HG02571 (cell line): ENCODE data around the gene SLC39A9.
"Not testable (repeated sequence)": the region's sequence is repeated elsewhere in the genome, so short reads cannot be mapped to it uniquely, and the experiment has no call there.

Source experiments
- ATAC-seq: cut with Tn5 transposase; IDR thresholded peaks from one replicate; pipeline ENCODE4 v1.9.1; 2021; ENCODE audit warnings: mild to moderate bottlenecking, moderate library complexity; ENCODE audit not compliant: unreplicated experiment

SLC39A9 gene

DNA sequence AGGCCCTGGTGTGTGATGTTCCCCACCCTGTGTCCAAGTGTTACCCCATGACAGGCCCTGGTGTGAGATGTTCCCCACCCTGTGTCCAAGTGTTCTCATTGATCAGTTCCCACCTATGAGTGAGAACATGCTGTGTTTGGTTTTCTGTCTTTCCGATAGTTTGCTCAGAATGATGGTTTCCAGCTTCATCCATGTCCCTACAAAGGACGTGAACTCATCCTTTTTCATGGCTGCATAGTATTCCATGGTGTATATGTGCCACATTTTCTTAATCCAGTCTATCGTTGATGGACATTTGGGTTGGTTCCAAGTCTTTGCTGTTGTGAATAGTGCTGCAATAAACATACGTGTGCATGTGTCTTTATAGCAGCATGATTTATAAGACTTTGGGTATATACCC lies 17.6 kb downstream of the SLC39A9 start:
- not testable (repeated sequence) for ATAC-seq

DNA sequence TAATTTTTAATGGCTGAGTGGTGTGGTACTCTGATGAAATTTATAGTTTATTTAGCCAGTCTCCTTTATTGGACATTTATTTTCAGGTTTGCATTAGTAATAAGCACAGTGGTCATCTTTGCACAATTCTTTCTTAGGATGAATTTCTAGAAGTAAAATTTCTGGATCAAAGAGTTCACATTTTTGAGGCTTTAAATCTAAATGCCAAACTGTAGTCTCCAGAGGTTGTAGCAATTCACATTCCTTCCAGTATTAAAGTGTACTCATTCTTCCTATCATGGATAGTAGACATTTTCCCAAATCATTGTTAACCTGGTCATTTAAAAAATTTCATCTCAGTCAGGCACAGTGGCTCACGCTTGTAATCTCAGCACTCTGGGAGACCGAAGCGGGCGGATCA lies 24.8 kb downstream of the SLC39A9 start:
- ATAC-seq: no peak

GRCh38 chr14:69424149-69424923 lies 25.8 kb downstream of the SLC39A9 start:
- no peak for ATAC-seq

- ATAC-seq: no peak
These were observed 29.1 kb downstream of the SLC39A9 start for GRCh38 chr14:69427596-69427995.

DNA sequence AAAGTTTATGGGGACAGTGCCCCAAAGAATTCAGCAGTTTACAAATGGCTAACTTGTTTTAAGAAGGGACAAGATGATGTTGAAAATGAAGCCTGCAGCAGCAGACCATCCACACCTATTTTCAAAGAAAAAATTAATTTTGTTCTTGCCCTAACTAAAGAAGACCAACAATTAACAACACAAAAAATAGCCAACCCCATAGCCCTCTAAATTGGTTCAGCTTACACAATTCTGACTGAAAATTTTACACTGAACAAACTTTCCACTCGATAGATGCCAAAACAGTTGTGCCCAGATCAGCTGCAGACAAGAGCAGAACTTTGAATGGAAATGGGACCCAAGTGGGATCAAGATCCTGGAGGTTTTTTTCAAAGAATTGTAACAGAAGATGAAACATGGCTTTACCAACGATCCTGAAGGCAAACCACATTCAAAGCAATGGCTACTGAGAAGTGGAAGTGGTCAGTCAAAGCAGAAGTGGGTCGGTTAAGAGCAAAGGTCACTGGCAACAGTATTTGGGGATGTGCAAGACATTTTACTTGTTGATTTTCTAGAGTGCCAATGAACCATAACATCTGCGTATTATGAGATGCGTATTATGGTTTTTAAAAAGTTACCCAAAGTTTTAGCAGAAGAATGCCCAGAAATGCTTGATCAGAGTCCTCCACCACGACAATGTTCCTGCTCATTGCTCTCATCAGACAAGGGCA lies 30.0 kb downstream of the SLC39A9 start:
- no peak for ATAC-seq

DNA sequence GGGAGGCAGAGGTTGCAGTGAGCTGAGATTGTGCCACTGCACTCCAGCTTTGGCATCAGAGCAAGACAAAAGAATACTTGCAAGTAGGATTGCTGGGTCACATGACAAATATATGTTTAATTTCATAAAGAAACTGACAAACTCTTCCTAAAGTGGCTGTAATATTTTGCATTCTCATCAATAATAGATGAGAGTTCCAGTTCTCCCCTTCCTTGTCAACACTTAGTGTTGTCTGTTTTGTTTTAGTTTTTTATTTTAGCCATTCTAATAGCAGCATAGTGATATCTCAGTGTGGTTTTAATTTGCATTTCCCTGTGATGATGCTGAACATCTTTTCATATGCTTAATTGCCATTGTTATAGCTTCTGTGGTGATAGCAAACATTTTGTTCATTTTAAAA lies 31.2 kb downstream of the SLC39A9 start:
- ATAC-seq: no peak

DNA sequence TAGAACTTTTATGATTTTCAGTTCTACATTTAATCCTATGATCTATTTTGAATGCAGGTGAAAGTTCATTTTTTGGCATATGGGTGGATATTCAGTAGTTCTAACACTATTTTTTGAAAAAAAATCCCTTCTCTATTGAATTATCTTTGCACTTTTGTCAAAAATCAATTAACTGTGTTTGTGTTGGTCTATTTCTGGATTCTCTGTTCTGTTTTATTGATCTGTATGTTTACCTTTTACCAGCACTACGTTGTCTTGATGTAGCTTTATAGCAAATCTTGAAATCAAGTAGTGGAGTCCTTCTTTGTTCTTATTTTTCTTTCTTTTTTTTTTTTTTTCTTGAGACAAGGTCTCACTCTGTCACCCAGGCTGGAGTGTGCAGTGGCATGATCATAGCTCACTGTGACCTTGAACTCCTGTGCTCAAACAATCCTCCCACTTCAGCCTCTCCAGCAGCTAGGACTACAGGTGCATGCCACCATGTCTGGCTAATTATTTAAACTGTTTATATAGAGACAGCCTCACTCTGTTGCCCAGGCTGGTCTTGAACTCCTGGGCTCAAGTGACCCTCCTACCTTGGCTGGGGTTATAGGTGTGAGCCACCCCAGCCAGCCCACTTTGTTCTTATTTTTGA lies 31.9 kb downstream of the SLC39A9 start:
- ATAC-seq: no peak

DNA sequence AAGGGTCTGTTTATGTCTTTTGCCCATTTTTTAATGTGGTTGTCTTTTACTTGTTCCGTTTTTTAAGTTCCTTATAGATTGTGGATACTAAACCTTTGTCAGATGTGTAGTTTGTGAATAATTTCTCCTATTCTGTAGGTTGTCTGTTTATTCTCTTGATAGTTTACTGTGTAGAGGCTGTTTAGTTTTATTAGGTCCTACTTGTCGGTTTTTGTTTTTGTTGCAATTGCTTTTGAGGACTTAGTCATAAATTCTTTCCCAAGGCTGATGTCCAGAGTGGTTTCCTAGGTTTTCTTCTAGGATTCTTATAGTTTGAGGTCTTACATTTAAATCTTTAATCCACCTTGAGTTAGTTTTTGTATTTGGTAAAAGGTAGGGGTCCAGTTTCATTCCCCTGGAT lies 33.9 kb downstream of the SLC39A9 start:
- ATAC-seq: no peak

DNA sequence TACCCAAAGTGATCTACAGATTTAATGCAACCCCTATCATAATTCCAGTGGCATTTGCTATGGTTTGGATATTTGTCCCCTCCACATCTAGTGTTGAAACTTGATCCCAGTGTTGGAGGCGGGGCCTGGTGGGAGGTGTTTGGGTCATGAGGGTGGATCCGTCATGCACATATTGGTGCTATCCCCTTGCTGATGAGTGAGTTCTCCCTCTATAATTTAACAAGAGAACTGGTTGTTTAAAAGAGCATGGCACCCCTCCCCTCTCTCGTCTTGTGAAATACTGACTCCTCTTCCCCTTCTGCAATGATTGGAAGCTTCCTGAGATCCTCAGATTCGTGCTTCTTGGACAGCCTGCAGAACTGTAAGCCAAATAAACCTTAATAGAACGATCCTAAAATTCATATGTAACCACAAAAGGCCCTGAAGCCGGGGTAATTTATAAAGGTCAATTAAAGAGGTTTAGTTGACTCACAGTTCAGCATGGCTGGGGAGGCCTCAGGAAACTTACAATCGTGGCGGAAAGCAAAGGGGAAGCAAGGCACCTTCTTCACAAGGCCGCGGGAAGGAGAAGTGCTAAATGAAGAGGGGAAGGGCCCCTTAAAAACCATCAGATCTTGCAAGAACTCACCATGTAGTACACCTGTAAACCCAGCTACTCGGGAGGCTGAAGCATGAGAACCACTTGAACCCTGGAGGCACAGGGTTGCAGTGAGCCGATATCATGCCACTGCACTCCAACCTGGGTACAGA lies 41.2 kb downstream of the SLC39A9 start:
- ATAC-seq: no peak

GRCh38 chr14:69441948-69442347 lies 43.5 kb downstream of the SLC39A9 start:
- peak; percentile 66 for ATAC-seq

GRCh38 chr14:69443296-69443805 lies 44.9 kb downstream of the SLC39A9 start:
- no peak for ATAC-seq

- no peak for ATAC-seq
These were observed 50.7 kb downstream of the SLC39A9 start for GRCh38 chr14:69449216-69449615.

GRCh38 chr14:69451941-69452340 lies 53.4 kb downstream of the SLC39A9 start:
- ATAC-seq: no peak

GRCh38 chr14:69458350-69458749 lies 59.9 kb downstream of the SLC39A9 start:
- no peak for ATAC-seq

GRCh38 chr14:69459122-69459521 lies 60.6 kb downstream of the SLC39A9 start:
- no peak for ATAC-seq

DNA sequence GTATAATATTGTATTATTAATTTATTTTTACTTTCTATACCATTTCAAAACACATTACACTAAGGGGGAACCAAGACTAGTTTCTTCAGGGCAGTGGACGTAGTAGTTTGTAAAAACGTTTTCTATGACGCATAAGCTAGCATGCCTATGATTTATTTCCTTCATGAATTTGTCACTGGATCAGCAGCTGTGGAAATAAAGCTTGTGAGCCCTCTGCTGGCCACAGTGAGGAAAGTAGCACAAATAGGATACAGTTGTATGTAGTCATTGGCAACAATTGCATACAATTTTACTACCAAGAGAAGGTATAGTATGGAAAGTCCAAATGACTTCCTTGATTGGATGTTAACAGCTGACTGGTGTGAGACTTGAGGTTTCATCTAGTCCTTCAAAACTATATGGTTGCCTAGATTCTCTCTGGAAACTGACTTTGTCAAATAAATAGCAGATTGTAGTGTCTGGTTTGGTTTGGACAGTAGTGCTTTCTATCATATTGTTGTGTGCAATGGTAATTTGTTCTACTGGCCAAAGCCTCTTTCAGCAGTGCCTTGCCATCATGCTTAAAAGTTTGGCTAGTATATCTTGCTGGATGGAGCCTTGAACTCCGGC lies 61.7 kb downstream of the SLC39A9 start:
- ATAC-seq: no peak

- no peak for ATAC-seq
These were observed 65.9 kb downstream of the SLC39A9 start for GRCh38 chr14:69464379-69464778.

- no peak for ATAC-seq
These were observed 66.3 kb downstream of the SLC39A9 start for GRCh38 chr14:69464829-69465228.

DNA sequence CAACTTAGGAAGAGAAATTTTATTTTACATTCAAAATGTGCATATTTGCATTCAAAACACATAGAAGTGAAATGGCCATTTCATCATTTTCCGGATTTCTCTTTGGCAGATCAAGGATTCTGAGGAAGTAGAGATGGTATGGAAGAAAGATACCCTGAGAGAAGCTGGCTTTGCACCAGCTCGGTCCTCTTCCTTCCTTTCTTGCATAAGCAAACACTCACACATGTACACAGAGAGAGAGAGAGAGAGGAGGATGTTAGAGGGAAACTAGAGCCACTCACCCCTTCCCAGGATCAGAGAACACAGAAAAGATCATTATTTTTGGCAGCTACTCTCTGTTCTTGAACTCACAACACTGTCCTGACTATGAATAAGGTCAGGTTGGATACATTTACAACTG lies 70.5 kb downstream of the SLC39A9 start:
- no peak for ATAC-seq

GRCh38 chr14:69471436-69471835 lies 72.9 kb downstream of the SLC39A9 start:
- no peak for ATAC-seq

DNA sequence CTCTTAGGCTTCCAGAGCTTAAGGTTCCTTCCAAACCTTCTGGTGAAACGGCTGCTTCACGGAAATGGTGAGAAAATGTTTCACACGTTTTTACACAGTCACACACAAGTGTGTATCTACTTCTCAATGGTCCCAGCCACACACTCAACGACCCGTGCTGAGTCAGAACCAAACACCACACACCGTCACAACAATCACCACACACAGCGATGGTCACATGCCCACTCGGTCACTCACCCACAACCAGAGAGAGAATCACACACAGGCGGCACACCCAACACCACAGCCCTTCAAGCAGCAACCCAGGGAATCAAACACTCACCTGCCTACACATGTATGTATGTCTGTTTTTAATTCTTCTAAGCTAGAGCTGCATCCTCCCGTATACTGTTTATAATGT lies 73.4 kb downstream of the SLC39A9 start:
- ATAC-seq: no peak
